OCI-LY3 (cell line): ENCODE results near the gene IRAK1.

Experiments
- EZH2phosphoT487 ChIP-seq: fragments of 200-600 bp; shearing (Covaris generic); IDR thresholded peaks from 2 replicates; pipeline ENCODE4 v1.6.1; 2018; ENCODE audit warnings: antibody characterized with exemption, mixed run types, low read depth
- TF ChIP-seq, protein P1 (sequence below): fragments of 200-600, 300-600 bp; sonication (generic); IDR thresholded peaks from 2 replicates; pipeline ENCODE4 v1.5.1; 2014; ENCODE audit warnings: antibody characterized with exemption, low read length, low read depth

DNA sequence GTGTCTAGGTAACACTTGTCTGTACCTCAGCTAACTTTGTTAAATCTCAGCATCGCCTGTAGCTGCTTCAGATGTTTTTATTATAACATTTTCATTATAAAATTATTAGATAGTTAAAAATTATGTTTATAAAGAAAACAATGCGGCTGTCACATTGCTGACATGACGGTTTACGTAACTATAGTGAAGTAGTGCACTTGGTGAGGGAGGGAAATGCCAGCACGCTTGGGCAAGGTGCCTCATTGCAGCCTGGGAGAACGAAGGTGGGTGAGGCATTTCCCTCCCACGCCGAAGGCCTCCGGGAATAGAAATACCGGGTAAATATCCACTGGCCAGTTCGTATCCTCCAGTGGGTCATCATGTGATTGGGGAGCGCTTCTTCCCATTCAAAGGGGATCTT lies 31.2 kb downstream of the IRAK1 start:
- TF ChIP-seq, protein P1, sequence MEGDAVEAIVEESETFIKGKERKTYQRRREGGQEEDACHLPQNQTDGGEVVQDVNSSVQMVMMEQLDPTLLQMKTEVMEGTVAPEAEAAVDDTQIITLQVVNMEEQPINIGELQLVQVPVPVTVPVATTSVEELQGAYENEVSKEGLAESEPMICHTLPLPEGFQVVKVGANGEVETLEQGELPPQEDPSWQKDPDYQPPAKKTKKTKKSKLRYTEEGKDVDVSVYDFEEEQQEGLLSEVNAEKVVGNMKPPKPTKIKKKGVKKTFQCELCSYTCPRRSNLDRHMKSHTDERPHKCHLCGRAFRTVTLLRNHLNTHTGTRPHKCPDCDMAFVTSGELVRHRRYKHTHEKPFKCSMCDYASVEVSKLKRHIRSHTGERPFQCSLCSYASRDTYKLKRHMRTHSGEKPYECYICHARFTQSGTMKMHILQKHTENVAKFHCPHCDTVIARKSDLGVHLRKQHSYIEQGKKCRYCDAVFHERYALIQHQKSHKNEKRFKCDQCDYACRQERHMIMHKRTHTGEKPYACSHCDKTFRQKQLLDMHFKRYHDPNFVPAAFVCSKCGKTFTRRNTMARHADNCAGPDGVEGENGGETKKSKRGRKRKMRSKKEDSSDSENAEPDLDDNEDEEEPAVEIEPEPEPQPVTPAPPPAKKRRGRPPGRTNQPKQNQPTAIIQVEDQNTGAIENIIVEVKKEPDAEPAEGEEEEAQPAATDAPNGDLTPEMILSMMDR = no peak
- TF ChIP-seq EZH2phosphoT487 = no peak
